PC-3 (cell line): ENCODE measurements around the gene DENND5B. TPM values are rescaled to one million over a fixed set of nuclear protein-coding genes. Genes with fewer than 3 reads are reported as not detected.

ENCODE experiments used
- ATAC-seq: fragments of 200-7000 bp; cut with Tn5 transposase; 2 replicates; pipeline ENCODE4 v1.9.1; 2020; ENCODE audit warnings: mild to moderate bottlenecking, moderate library complexity
- BruUV-seq: library from RNA; stranded (reverse); fragments of 400-500 nt; replicated peaks from 2 replicates; lab custom pipeline; 2021; lab: Mats Ljungman, UMichigan
- CTCF ChIA-PET: fragments of 300-600 bp; sonication (Branson Sonifier 250); formaldehyde crosslinking; loops from one replicate; lab custom pipeline; 2022; ENCODE audit warnings: antibody characterized with exemption; lab: Charles Lee
- POLR2A ChIA-PET: fragments of 300-600 bp; sonication (Branson Sonifier 250); formaldehyde crosslinking; loops from one replicate; lab custom pipeline; 2022; ENCODE audit warnings: antibody characterized with exemption; ENCODE audit not compliant: unreplicated experiment; lab: Charles Lee
- DNase-seq: peaks from one replicate; pipeline ENCODE4 v3.0.0-alpha.2; 2015
- H2AFZ ChIP-seq: fragments of 300-600 bp; sonication (generic); 2 replicates; pipeline ENCODE4 v1.6.0; 2016; ENCODE audit warnings: antibody characterized with exemption, low read length
- H3F3A ChIP-seq: fragments of 300-600 bp; sonication (generic); one replicate; pipeline ENCODE4 v1.6.0; 2017; ENCODE audit warnings: antibody characterized with exemption, low read length, control low read depth, mild to moderate bottlenecking; ENCODE audit not compliant: unreplicated experiment
- H3K27ac ChIP-seq: fragments of 300-600 bp; sonication (generic); 2 replicates; pipeline ENCODE4 v1.5.1; 2016; ENCODE audit warnings: mild to moderate bottlenecking, low read length
- H3K27me3 ChIP-seq: fragments of 300-600 bp; sonication (generic); 2 replicates; pipeline ENCODE4 v1.6.1; 2016; ENCODE audit warnings: low read length, mixed read lengths
- H3K36me3 ChIP-seq: fragments of 300-600 bp; sonication (generic); 2 replicates; pipeline ENCODE4 v1.6.1; 2016; ENCODE audit warnings: low read depth, mixed run types, low read length, mixed read lengths
- H3K4me1 ChIP-seq: fragments of 300-600 bp; sonication (generic); 2 replicates; pipeline ENCODE4 v1.5.1; 2016; ENCODE audit warnings: low read length; ENCODE audit not compliant: insufficient read depth
- H3K4me2 ChIP-seq: fragments of 300-600 bp; sonication (generic); 2 replicates; pipeline ENCODE4 v1.6.0; 2016; ENCODE audit warnings: low read length
- H3K4me3 ChIP-seq: fragments of 300-600 bp; sonication (generic); 2 replicates; pipeline ENCODE4 v1.5.1; 2016; ENCODE audit warnings: mild to moderate bottlenecking, low read length, mixed read lengths
- H3K79me2 ChIP-seq: fragments of 300-600 bp; sonication (generic); 2 replicates; pipeline ENCODE4 v1.6.1; 2017; ENCODE audit warnings: low read length, mixed read lengths
- H3K9ac ChIP-seq: fragments of 300-600 bp; sonication (generic); 2 replicates; pipeline ENCODE4 v1.6.0; 2016; ENCODE audit warnings: mild to moderate bottlenecking, low read length
- H3K9me2 ChIP-seq: fragments of 300-600 bp; sonication (generic); replicated peaks from 2 replicates; pipeline ENCODE4 v1.6.1; 2016; ENCODE audit warnings: mixed run types, low read length, mixed read lengths
- H3K9me3 ChIP-seq: fragments of 300-600 bp; sonication (generic); 2 replicates; pipeline ENCODE4 v1.6.1; 2016; ENCODE audit warnings: low read length, mixed read lengths
- H4K20me1 ChIP-seq: fragments of 300-600 bp; sonication (generic); 2 replicates; pipeline ENCODE4 v1.6.1; 2016; ENCODE audit warnings: low read length, mixed read lengths
- EZH2 ChIP-seq: fragments of 300-600 bp; sonication (generic); IDR thresholded peaks from one replicate; pipeline ENCODE4 v1.6.1; 2017; ENCODE audit warnings: antibody characterized with exemption, mild to moderate bottlenecking, low read length; ENCODE audit not compliant: unreplicated experiment
- EZH2phosphoT487 ChIP-seq: fragments of 300-600 bp; sonication (generic); IDR thresholded peaks from 2 replicates; pipeline ENCODE4 v1.6.1; 2018; ENCODE audit warnings: mild to moderate bottlenecking, antibody characterized with exemption, low read length, borderline replicate concordance
- intact Hi-C: fragments of 100-400 bp; cut with micrococcal nuclease; formaldehyde crosslinking; loops from 2 replicates; pipeline ENCODE4 v1.9.0; 2023
- total RNA-seq: library from RNA; depleted of rRNA; stranded (reverse); fragments of >200 nt; gene quantifications from 2 replicates; pipeline ENCODE4 v1.2.3, GENCODE V29; 2014
- TF ChIP-seq, protein P1 (sequence below): fragments of 300-600 bp; sonication (generic); conservative IDR thresholded peaks from 2 replicates; pipeline ENCODE4 v1.5.1; 2017; ENCODE audit warnings: antibody characterized with exemption, low read depth, mild to moderate bottlenecking, low read length

Gene DENND5B
- total RNA-seq, 1 experiment from 2014 or later = 4.2 TPM

DNA sequence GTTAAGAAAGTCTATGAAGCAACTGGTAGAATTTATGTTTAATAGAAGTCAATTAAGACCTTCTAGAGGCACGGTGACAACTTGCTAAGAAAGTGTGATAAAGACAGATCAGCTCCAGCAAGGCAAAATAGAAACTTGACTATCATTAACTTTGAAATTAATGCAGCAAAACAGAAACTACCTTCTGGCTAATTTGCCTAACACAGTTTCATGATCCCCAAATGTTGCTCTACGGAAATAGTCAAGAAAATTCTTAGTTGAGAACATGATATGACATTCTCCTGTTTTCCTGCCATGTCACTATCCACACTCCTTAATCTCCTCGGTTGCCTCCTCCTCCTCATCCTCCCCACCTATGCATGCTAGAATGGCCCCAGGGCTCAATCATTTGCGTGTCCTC, 4.2 kb downstream of the DENND5B start:
- Histone ChIP-seq H3K4me1 (peaks cover 12% of the 10 kb centered on the region), H3K4me3 (no peak overlapping the region), H2AFZ (no peak overlapping the region), H3K9me2 (no peaks in the 10 kb centered on the region), H3K79me2 (peaks cover 43% of the 10 kb centered on the region), H3K4me2 (no peak overlapping the region), H3K9me3 (no peaks in the 10 kb centered on the region), H3K9ac (no peak overlapping the region), H3K36me3 (no peaks in the 10 kb centered on the region), H3F3A (no peaks in the 10 kb centered on the region), H4K20me1 (no peaks in the 10 kb centered on the region), H3K27me3 (no peaks in the 10 kb centered on the region), H3K27ac (no peak overlapping the region)
- no TSS peak for BruUV-seq
- no peak for ATAC-seq
- TF ChIP-seq, protein P1, sequence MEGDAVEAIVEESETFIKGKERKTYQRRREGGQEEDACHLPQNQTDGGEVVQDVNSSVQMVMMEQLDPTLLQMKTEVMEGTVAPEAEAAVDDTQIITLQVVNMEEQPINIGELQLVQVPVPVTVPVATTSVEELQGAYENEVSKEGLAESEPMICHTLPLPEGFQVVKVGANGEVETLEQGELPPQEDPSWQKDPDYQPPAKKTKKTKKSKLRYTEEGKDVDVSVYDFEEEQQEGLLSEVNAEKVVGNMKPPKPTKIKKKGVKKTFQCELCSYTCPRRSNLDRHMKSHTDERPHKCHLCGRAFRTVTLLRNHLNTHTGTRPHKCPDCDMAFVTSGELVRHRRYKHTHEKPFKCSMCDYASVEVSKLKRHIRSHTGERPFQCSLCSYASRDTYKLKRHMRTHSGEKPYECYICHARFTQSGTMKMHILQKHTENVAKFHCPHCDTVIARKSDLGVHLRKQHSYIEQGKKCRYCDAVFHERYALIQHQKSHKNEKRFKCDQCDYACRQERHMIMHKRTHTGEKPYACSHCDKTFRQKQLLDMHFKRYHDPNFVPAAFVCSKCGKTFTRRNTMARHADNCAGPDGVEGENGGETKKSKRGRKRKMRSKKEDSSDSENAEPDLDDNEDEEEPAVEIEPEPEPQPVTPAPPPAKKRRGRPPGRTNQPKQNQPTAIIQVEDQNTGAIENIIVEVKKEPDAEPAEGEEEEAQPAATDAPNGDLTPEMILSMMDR = no peak
- TF ChIP-seq EZH2 = no peak
- TF ChIP-seq EZH2phosphoT487 = no peak
- DNase-seq = no peak
- POLR2A ChIA-PET = no interaction called here
- intact Hi-C loops = loop anchor here (5.0 to 10.0 kb wide), 2 partner anchors 59 to 92 kb away; no protein-coding TSS in a partner anchor
- CTCF ChIA-PET = no interaction called here

DNA sequence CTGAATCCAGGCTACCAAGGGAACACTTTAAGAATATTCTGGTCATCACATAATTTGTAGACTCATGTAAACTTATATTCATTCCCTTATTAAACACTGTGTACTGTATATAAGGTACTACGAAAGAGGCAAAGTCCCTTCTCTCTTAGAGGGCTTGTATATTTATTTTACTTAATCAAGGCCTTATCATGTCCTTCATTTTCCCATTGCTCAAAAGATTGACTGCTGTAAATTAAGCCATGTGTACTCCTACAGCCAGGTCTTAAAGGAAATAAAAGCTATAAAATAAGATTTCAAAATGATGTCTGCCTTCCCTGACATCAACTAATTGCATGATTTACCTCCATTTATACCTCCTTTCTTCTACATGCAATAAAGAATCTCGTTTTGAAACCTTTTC, 5.0 kb downstream of the DENND5B start:
- no peak for DNase-seq
- no peak for ATAC-seq
- Histone ChIP-seq H3K36me3 (no peaks in the 10 kb centered on the region), H2AFZ (no peak overlapping the region), H3K4me3 (no peak overlapping the region), H4K20me1 (no peaks in the 10 kb centered on the region), H3K4me1 (peaks cover 12% of the 10 kb centered on the region), H3K27me3 (no peaks in the 10 kb centered on the region), H3K9ac (no peak overlapping the region), H3K79me2 (peaks cover 43% of the 10 kb centered on the region), H3K9me3 (no peaks in the 10 kb centered on the region), H3K4me2 (no peak overlapping the region), H3K9me2 (no peaks in the 10 kb centered on the region), H3F3A (no peaks in the 10 kb centered on the region), H3K27ac (no peak overlapping the region)
- intact Hi-C loops = loop anchor here (5.0 to 10.0 kb wide), 2 partner anchors 59 to 91 kb away; no protein-coding TSS in a partner anchor
- POLR2A ChIA-PET = no interaction called here
- TF ChIP-seq, protein P1 = no peak
- TF ChIP-seq EZH2phosphoT487 = no peak
- no peak for TF ChIP-seq EZH2
- BruUV-seq = no TSS peak
- CTCF ChIA-PET = no interaction called here

DNA sequence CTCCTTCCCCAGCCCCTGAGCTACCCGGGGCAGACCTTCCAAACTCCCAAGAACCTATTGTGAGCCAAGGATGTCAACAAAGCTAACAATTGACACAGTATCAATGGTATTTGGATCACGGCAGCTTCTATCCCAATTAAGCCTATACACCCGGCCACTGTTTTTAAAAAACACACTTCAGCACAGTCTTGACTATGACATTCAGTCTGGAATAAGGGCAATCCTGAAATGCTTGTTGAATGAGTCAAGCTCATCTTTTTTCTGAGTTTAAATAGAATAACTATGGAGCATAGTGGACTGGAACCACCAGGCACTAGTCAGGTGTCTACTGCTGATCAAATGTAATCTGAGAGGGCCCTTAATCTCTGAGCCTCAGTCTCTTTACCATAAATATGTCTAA, 5.7 kb downstream of the DENND5B start:
- no peak overlapping the region for H3K4me2 ChIP-seq
- H3K9ac ChIP-seq = no peak overlapping the region
- TF ChIP-seq EZH2phosphoT487 (no peak), EZH2 (no peak)
- TF ChIP-seq, protein P1 = no peak
- peak; percentile 15 for DNase-seq
- H3K4me1 ChIP-seq = peaks cover 12% of the 10 kb centered on the region
- H4K20me1 ChIP-seq = no peaks in the 10 kb centered on the region
- H3K9me3 ChIP-seq = no peaks in the 10 kb centered on the region
- H3K4me3 ChIP-seq = no peak overlapping the region
- ChIA-PET POLR2A (no interaction called here), CTCF (no interaction called here)
- BruUV-seq = no TSS peak
- intact Hi-C loops = loop anchor here (5.0 to 10.0 kb wide), 2 partner anchors 58 to 90 kb away; no protein-coding TSS in a partner anchor
- no peaks in the 10 kb centered on the region for H3K9me2 ChIP-seq
- no peak overlapping the region for H3K27ac ChIP-seq
- ATAC-seq = no peak
- H3K79me2 ChIP-seq = peaks cover 43% of the 10 kb centered on the region
- H2AFZ ChIP-seq = no peak overlapping the region
- H3K36me3 ChIP-seq = no peaks in the 10 kb centered on the region
- H3F3A ChIP-seq = no peaks in the 10 kb centered on the region
- no peaks in the 10 kb centered on the region for H3K27me3 ChIP-seq
